NCI-H82 treated with DMSO at 0.1 percent for 48 hours (cell line): ENCODE measurements around the gene MED16.

Experiments used
- DNase-seq: peaks from one replicate; lab custom pipeline; 2025; ENCODE audit not compliant: unreplicated experiment; lab: John Stamatoyannopoulos, UW

Gene MED16

DNA sequence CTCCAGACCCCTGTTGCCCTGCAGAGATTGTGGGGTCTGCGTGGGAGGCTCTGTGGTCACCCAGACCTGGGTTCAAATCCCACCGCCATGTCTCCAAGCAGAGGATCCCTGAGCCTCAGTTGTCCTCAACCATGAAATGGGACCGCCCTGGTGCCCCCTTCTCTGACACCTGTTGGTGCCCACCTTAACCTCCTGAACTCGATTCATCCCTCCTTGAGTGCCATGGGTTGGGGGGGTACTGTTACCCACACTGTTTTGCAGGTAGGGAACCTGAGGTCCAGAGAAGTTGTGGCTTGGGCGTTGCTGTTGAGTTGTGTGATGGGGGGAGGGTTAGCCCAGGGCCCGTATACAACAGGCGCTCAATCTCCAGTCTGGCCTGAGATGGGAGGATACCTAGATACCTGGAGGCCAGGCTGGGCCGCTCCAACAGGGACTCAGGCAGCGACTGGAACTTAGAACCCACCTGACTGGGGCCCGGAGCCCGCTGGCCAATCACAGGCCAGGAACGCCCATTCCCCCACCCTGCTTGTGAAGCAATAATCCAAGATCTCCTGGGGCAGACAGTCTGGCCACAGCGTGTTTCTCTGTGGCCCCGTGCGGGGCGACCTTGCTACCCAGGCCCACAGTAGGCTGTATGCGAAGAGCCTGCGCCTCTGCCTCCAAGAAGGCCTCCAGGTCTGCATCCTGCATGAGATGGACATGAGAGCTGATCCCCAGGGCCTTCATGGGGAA is 35.6 kb upstream of the MED16 start:
- no peak for DNase-seq

DNA sequence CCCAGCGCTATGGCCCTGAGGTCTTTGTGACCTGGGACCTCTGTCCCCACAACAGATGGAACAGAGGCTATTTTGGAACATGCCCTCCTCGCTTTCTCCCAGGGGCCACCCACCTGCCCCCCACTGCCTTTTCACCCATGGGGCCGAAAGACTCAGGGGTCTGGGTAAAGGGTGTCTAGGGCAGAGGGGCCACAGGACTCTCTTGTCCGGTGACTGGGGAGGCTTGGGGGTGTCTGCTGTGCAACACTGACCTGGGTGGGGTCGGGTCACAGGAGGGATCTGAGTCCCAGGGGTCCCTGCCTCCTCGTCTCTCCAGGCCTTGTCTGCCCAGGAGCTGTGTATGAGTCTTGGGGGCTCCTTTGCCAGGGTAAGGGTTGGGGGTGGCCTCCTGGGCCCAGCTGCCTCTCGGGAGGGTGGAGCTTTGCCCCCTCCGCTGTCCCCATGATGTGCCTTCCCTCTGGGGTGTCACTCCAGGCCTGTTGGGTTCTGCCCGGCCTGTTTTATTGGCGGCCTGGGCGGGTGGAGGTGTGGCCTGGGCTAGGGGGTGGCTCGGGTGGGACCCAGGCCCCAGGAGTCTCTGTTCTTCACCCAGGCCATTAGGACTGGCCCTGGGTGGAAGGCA is 34.9 kb upstream of the MED16 start:
- no peak for DNase-seq

DNA sequence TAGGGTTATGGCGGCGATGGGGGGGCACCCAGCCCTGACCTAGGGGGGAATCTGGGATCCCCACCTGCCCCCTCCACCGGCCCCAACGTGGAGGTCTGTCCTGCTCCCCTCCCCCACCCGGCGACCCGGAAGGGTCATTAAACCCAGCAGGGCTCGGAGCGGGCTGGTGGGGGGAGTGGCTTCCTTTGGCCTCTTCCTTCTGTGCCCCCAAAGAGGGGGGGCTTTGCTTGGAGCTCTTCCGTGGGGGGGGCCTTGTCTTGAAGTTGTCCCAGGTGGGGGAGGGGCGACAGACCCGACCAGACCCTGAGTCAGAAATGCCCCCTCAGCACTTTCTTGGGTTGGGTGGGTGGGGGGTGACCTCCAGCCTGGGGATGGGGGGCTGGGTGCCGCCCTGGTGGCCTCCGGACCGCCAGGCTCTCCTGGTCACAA is 34.4 kb upstream of the MED16 start:
- no peak for DNase-seq

DNA sequence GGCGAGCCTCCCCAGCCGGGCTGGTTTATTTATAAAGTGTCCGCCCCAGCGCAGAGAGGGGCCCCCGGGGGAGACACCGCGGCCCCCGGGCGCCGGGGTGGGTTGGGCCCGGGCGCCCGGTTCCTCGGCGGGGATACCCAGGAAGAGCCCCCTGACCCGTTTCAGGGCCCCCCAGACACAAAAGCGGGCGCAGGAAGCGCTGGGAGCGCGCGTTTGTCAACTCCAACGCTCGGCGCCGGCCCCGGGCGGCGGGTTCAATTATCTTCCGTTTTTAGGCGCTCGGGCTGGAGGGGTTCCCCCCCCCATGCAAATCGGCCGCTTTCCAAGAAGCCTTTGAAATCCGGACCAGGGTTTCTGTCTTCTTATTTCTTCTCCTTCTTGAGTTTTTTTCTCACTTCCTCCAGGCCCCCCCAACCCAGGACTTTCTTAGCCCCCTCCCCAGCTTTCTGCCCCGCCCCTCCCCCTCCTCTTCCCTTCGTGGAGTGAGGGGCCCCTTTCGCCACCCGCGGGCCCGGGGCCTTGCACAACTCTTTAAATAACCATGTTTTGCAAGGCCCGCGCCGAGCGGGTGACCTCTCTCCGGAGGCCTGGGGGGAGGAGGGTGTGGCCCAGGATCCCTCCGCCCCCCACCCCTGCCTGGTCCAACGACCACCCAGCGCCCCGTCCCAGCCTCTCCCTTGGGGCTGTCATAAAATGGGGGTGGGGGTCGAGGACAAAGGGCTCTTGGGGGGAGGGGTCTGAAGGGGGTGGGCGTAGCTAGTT is 33.8 kb upstream of the MED16 start:
- DNase-seq, result no peak

DNA sequence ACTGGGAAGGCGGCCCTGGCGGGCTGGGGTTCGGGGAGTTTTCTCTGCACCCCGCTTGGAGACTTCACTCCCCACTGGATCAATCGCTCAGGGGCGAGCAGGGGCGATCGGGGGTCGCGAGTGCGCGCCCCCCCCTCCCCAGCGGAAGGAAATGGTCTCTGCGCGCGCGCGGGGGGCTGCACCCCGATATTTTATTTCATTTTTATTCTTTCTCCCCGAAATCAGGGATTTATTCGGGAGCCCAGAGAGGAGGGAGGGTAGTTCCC is 33.3 kb upstream of the MED16 start:
- DNase-seq, result no peak

- peak; percentile 70 for DNase-seq
Measured at GRCh38 chr19:925526-926322, 32.7 kb upstream of the MED16 start, which contains the start of gene ARID3A. Gene ARID3A (plus strand): TSS chr19:926035. CDS start chr19:929529, 3,494 bp downstream.

DNA sequence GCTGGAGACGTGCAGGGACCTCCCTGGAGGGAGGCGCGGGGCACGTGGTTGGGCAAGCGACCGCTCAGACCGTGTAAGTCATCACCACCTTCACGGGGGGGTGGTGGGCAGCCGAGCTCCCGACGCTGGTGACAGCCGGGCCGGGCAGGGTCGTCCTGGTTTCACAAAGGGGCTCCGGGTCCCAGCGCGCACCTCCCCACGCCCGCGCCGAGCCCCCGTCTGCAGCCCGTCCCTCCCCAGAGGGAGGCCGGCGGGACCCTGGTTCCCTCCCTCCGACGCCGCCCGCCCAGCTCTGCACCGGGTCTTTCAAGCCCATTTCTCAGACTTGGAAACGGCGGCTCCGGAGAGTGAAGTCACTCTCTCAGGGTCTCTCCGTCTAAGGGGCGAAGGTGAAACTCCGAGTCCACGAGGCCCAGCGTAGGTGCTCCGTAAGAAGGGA is 32.1 kb upstream of the MED16 start:
- DNase-seq, result no peak

GRCh38 chr19:924553-925086 is 31.6 kb upstream of the MED16 start:
- no peak for DNase-seq

DNA sequence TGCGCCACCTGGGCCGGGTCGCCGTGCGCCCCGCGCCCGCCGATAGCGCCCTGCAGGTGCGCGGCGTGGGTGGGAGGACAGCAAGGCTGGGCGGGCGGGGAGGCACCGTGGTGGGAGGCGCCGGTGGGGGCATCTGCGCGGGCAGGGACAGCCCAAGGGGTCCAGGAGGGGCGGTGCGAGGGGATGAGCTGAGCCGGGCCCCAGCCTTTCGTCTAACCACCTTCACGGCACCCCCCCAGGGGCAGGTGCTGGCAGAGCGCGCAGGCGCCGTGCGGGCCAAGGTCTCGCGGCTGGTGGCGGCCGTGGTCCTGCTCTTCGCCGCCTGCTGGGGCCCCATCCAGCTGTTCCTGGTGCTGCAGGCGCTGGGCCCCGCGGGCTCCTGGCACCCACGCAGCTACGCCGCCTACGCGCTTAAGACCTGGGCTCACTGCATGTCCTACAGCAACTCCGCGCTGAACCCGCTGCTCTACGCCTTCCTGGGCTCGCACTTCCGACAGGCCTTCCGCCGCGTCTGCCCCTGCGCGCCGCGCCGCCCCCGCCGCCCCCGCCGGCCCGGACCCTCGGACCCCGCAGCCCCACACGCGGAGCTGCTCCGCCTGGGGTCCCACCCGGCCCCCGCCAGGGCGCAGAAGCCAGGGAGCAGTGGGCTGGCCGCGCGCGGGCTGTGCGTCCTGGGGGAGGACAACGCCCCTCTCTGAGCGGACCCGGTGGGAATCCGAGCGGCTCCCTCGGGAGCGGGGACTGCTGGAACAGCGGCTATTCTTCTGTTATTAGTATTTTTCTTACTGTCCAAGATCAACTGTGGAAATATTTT is 27.3 kb upstream of the MED16 start:
- DNase-seq, result no peak

DNA sequence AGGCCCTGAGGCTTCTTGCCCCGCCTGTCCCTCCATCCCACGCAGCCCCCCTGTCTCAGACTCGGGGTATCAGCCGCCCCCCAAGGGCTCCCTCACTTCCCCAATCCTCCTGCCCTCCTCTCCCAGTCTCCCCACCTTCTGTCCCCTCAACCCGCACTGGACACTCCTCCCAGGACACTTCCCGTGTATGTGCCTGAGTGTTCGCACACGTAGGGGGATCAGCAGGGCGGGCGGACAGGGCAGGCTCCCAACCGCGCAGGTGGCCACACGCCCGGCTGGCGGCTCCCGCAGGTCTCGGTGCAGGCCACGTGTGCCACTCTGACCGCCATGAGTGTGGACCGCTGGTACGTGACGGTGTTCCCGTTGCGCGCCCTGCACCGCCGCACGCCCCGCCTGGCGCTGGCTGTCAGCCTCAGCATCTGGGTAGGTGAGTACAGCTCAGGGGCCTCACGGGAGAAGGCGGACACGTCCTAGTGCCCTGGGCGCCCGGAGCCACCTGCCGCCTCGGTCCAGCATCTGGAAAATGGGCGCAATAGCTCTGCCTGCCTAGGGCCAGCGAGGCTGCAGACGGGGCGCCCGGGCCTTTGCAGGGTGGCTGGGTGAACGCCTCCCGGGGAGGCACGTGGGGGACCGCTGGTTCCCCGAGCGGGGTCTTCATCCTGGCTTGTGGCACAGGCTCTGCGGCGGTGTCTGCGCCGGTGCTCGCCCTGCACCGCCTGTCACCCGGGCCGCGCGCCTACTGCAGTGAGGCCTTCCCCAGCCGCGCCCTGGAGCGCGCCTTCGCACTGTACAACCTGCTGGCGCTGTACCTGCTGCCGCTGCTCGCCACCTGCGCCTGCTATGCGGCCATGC is 26.4 kb upstream of the MED16 start:
- no peak for DNase-seq

- no peak for DNase-seq
Measured at GRCh38 chr19:918481-919198, 25.7 kb upstream of the MED16 start.

DNA sequence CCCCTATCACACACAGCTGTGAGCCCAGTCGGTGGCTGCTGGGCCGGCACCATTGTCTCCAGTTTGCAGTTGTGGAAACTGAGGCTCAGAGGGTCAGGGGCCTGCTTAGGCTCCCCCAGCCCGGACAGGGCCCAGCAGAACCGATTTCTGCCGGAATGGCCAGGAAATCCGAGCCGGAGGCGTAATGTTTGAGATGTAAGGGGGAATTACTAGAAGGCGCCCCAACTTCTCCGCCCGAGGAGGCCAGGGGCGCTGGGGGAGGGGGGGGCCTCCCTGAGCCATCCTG is 25.1 kb upstream of the MED16 start:
- no peak for DNase-seq

GRCh38 chr19:917323-918151 is 24.6 kb upstream of the MED16 start, which contains the start of gene KISS1R:
Gene KISS1R (plus strand): TSS chr19:917333. CDS start chr19:917503, 170 bp downstream.
- no peak for DNase-seq

- no peak for DNase-seq
Measured at GRCh38 chr19:916645-917322, 23.8 kb upstream of the MED16 start.

- DNase-seq, result no peak
Measured at GRCh38 chr19:913080-913748, 20.2 kb upstream of the MED16 start, which contains the start of gene R3HDM4. Gene R3HDM4 (minus strand): TSS chr19:913219. CDS start chr19:913157, 62 bp downstream.

DNA sequence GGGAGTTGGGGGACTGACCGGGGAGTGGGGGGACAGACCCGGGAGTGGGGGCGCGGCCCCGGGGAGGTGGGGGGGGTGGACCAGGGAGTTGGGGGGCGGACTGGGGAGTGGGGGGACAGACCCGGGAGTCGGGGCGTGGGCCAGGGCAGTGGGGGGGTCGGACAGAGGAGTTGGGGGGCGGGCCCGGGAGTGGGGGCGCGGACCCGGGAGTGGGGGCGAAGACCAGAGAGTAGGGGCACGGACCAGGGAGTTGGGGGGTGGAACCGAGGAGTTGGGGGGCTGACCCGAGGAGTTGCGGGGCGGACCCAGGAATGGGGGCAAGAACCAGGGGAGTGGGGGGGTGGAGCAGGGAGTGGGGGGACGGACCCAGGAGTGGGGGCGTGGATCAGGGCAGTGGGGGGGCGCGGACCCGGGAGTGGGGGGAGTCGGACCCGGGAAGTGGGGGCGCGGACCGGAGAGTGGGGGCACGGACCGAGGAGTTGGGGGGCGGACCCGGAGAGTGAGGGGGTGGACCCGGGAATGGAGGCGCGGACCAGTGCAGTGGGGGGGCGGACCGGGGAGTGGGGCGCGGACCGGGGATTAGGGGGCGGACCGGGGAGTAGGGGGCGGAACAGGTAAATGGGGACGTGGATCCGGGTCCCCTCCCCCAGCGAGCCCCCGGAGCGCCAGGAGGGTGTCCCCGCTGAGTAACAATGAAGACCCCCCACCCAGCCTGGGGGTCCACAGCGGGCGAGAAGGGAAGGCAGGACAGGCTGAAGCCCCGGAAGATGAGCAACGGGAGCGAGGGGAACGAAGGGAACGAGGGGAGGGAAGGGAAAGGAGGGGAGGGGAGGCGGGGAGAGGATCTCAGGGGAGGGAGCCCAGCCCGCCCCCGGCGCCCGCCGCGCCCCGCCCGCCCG is 19.4 kb upstream of the MED16 start:
- DNase-seq, result no peak
